GM18867 (cell line): Measurements from ENCODE around the gene LILRB5.
"Not testable (repeated sequence)": the region's sequence is repeated elsewhere in the genome, so short reads cannot be mapped to it uniquely, and the experiment has no call there.

ENCODE experiments used
- ATAC-seq: cut with Tn5 transposase; IDR thresholded peaks from one replicate; pipeline ENCODE4 v1.9.1; 2021; ENCODE audit warnings: mild to moderate bottlenecking, moderate library complexity; ENCODE audit not compliant: unreplicated experiment

LILRB5 gene

DNA sequence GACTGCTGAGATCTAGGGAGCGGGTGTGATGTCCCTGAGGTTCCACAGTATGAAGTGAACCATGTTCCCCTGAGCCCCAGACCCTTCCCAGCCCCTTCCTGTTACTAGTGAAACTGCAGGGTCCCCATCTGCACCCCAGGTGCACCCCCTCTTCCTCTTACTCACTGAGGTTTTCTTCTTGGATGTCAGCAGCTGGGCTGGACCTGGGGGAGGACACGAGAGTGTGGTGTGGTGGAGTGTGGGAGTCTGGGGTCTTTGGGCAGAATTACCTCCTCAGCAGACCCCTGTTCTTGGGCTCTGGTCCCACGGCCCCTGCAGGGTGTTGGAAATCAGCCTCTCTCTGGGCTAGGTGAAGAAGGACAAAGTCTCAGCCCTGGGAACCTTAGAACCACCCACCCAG lies 11.1 kb downstream of the LILRB5 start:
- no peak for ATAC-seq

- not testable (repeated sequence) for ATAC-seq
Observed at GRCh38 chr19:54243809-54244208, 13.3 kb downstream of the LILRB5 start.

DNA sequence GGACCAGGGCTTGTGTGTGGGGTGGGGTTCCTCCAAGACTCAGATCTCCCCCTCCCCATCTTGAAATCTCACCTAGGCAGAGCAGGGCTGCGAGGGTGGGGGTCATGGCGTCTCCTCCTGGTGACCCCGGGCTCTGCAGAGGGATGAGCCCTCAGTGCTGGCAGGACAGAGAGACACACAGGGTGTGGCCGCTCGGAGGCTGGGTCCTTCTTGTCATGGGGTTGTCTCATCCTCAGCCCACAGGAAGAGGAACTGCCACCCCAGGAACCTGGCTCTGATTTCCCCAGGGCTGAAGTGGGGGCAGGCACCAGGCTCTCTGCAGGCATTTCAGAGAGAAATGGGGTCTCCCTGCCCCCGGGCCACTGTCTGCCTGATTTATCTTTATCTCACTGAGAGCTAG lies 14.4 kb downstream of the LILRB5 start, which contains the start of gene LILRA6:
TSS of gene LILRA6 (minus strand) at position 145 of the 400 bp plus-strand sequence.
- not testable (repeated sequence) for ATAC-seq

DNA sequence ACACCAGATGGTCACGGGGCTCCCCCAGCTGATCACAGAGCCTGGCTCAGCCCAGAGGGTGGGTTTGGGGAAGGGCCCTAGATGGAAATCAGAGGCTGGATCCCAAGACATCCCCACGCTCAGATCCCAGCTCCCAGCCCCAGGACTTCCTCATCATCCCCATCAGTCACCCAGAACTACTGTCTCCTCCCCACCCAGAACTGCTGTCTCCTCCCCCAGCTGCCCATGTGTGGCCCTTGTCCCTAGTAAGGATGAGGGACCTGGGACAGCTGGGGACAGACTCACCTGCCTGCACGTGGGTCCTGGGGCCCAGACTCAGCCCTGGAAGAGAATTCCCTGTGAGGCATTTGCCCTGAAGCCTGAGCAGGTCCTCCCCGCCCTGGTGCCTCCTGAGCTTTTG lies 14.8 kb downstream of the LILRB5 start:
- ATAC-seq: not testable (repeated sequence)

DNA sequence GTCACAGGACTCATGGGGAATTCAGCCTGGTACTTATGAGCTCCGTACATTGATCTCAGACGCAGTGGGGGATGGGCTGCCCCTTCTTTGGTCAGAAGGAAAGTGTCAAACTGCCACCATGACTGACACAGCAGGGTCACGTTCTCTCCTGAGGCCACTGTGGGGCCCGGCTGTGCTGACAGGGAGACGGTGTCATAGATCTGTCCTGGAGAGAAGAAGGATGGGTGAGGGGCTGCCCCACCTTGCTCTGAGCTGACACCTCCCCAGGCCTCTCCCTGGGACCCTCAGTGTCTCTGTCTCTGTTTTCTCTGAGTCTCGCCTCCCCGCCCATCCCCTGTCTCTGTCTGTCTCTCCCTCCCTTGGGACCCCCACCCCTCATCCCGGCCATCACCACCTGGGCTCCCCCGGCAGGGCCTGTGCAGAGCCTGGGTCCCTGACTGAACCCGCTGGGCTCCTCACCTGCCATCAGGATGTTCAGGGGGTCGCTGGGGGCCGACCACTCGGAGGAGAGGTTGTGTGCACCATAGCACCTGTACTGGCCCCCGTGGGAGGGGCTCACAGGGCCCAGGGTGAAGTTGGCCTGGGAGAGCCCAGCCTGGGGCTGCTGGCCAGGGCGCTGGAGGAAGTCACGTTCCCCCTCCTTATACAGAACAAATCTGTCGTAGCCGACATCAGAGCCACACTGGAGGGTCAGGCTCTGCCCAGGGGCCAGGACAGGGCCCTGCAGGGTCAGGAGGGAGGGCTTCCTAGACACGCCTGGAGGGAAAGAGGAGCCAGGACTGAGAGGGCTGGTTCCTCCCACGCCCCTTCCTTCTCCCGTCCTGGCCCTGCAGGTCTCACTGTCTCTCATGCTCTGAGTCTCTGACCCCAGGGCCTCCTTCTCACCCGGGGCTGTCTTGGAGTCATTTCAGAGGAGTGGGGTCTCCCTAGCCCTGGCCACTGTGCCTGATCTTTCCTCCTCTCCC lies 16.4 kb downstream of the LILRB5 start:
- ATAC-seq: not testable (repeated sequence)

- not testable (repeated sequence) for ATAC-seq
Observed at GRCh38 chr19:54239491-54240371, 17.3 kb downstream of the LILRB5 start.

DNA sequence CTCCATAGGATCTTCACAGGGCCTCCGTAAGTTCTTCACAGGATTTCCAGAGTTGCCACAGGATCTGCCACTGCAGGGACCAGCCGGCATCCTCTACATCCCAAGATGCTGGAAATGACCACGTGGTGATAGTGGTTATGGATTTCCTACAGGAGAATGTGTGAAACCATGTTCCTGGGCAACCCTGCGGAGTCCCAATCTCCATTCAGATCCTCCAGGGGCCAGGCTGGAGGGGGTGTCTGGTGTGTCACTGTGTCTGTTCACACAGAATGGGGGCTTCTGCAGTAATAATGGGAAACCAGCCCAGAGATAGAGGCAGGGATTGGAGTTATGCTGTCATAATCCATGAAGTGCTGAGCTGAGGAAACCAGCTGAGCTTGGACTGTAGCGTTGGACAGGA lies 23.1 kb downstream of the LILRB5 start:
- no peak for ATAC-seq

DNA sequence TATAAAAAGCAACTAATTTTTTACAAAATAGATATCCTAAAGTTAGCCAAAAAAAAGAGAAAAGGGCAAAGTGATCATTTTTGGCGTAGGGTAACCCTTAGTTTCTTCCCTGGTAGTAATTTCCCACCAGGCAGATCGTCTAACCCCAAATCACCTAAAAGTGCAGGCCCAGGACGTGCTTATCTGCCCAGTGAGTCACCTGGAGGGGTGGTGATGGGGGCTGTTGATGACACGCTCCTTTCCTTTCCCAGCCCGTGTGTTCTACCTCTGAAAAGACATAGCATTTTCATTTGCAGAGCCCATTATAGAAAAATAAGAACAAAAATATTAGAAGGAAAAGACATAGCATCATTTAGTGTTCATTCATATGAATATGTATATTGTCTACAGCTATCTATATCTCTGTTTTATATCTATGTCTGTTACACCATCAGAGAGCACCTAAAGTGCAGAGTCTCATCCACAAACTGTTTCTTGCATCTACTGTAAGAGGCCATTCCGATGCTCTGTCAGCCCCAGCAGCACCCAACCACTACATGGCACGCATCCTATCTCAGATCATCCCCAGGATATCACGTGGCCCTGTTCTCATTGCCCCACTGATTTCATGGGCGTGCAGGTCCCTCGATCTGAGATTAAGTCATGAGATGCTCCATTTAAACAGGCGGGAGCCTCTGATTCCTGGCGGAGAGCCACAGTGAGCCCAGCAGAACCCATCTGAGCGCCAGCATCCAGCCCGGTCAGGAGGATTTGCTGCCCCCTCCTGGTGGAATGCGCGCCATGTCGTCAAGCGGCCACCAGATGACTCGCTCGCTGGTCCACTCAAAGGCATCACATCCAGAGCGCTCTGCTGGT lies 25.8 kb downstream of the LILRB5 start:
- ATAC-seq: peak; percentile 71

- ATAC-seq: no peak
Observed at GRCh38 chr19:54230031-54230430, 27.0 kb downstream of the LILRB5 start.

- no peak for ATAC-seq
Observed at GRCh38 chr19:54229146-54229545, 27.9 kb downstream of the LILRB5 start.

DNA sequence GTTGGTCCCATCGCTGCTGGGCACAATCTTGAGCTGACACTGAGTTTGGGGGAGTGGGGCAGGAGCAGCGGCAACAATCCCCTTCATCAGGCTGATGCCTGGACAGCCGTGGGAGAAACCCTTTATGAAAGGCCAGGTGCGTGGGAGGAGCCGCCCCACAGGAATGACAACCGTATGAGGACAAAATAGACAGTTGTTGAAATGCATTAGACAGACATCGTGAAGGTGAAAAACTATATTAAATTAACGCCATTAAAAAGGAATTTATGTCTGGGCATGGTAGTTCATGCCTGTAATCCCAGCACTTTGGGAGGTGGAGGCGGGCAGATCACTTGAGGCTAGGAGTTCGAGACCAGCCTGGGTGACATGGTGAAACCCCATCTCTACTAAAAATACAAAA lies 32.5 kb downstream of the LILRB5 start:
- ATAC-seq: not testable (repeated sequence)

DNA sequence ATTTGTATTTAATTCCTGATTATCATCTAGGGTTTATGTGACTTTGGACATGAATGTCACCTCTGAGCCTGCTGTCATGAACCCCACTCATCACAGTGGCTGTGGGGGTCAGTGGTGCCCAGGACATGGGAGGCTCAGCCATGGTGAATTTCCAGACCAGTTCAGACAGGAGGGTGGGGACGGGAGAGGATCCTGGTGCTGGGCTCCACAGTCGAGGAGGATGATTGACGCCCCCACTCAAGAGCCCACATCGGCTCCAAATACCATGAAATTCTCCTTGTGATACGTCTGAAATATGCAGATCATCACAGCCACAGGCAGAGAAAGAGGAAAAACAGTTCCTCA lies 33.2 kb downstream of the LILRB5 start:
- ATAC-seq: not testable (repeated sequence)

DNA sequence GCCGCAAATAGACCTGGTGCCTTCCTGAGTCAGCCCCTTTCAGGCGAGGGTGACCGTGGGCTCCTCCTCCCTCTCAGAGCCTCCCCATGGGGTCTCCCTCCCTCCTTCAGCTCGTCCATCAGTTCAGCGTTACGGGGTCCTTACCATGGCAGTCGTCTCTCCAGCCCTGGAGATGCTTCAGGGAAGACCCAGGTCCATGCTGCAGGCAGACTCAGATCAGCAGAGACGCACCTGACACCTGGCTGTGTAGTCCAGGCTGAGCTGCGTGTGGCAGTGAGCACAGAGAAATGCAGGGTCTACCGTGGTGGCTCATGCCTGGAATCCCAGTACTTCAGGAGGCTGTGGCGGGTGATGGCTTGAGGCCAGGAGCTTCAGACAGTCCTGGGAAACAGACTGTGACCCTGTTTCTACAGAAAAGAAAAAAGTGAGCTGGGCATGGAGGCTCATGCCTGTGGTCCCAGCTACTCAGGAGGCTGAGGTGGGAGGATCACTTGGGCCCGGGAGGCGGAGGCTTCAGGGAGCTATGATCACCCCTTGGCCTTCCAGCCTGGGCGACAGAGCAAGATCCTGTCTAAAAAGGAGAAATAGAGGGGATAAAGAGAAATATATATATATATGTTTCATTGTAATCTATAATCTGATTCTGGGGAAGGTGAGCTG lies 33.7 kb downstream of the LILRB5 start:
- not testable (repeated sequence) for ATAC-seq

GRCh38 chr19:54222474-54223276 lies 34.4 kb downstream of the LILRB5 start, which contains the start of gene LILRB3:
TSS of gene LILRB3 (minus strand) at chr19:54223007. CDS start at chr19:54222976, 31 bp downstream.
- not testable (repeated sequence) for ATAC-seq

- ATAC-seq: not testable (repeated sequence)
Observed at GRCh38 chr19:54221947-54222346, 35.1 kb downstream of the LILRB5 start.

GRCh38 chr19:54219702-54220101 lies 37.4 kb downstream of the LILRB5 start:
- ATAC-seq: not testable (repeated sequence)

- no peak for ATAC-seq
Observed at GRCh38 chr19:54218960-54219661, 38.0 kb downstream of the LILRB5 start.

DNA sequence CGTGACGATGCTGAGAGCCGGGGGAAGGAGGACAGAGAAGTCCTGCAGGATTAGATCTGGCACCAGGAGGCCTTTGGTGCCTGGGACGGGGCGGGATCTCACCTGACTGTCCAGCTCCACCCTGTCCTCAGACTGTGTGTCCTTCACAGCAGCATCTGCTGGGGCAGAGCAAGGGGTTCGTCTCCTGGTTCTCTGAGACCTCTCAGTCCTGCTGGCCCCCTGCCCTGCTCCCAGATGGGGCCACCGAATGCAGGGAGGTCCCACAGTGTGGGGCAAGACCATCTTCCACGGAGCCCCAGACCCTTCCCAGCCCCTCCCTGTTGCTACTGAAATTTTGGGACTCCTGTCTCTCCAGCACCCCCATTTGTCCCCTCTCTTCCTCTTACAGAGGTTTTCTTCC lies 38.8 kb downstream of the LILRB5 start:
- no peak for ATAC-seq
